ENCODE data around the gene SIL1. TPM values are rescaled to one million over a fixed set of nuclear protein-coding genes. Genes with fewer than 3 reads are reported as not detected.
A peak's percentile ranks its signal among the peaks of the same experiment; 100 is the strongest.

SIL1 gene
- total and polyA plus RNA-seq, 9 of the 15 experiments (the other 6 are each of a cell fraction or from before 2014, with no cell fraction given): 1.3 to 30.5 (median 18.1) TPM

DNA sequence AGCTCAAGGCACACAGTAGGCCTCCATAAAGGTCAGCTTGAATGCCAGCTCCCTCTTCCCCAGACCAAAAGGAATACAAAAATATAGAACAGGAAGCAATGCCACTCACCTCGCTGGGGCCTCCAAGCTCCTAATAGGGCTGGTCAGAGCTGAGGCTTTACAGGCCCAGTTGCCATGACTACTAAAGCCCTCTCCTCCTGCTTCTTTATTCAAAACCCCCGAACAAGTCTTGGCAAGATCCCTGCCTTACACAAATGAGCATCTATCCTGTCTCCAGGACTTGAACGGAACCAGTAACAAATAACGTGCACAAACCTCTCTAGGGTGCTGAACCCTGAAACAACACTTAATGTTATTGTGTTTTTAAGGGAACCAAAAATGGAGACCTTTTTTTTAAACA is 136.3 kb downstream of the SIL1 start:
- no peak for FAIRE-seq
- no peaks in the 10 kb centered on the region for H4K20me1 ChIP-seq (replicated peaks; ENCODE audit: control insufficient read depth, insufficient read depth, low read length)
- H2AFZ ChIP-seq (ENCODE audit: low read depth, low read length): no peak overlapping the region
- POLR2A ChIA-PET: no interaction called here
- TF ChIP-seq RFX1 (IDR thresholded peaks at IDR 0.05): peak; percentile 72
- no peak for TF ChIP-seq NR2C1 (IDR thresholded peaks at IDR 0.05)
- no peak for TF ChIP-seq NR2C1 (tag; IDR thresholded peaks at IDR 0.05)
- H3K9me3 ChIP-seq (replicated peaks; ENCODE audit: control insufficient read depth, insufficient read depth, low read depth, low read length): no peaks in the 10 kb centered on the region
- H3K4me3 ChIP-seq: no peak overlapping the region
- in situ Hi-C loops (cut with MboI) (no loop called here), intact Hi-C loops (cut with micrococcal nuclease) (no loop called here)
- no peak overlapping the region for H3K27ac ChIP-seq (ENCODE audit: extremely low read depth, low read depth, low read length)
- H3K79me2 ChIP-seq (ENCODE audit: control insufficient read depth, insufficient read depth, low read length): no peaks in the 10 kb centered on the region
- H3K27me3 ChIP-seq (ENCODE audit: control insufficient read depth in 2 of 2, insufficient read depth in 2 of 2, low read length in 2 of 2): no peaks in the 10 kb centered on the region
- no peak for ATAC-seq
- H3K36me3 ChIP-seq (ENCODE audit: control insufficient read depth, insufficient read depth, low read length): no peaks in the 10 kb centered on the region
- 43% methylated on average over 4 of the region's 4 CpGs for WGBS (ENCODE audit: insufficient coverage, low coverage, missing lambda C conversion rate)
- CTCF ChIA-PET (ENCODE audit: low intra/inter-chr PET ratio): interaction anchor here (0.7 kb wide), 1 partner anchor 201 kb away, joined by 3 read pairs; no protein-coding TSS in a partner anchor
- H3K4me2 ChIP-seq (ENCODE audit: insufficient read depth, low read length): no peak overlapping the region
- no peaks in the 10 kb centered on the region for H3K4me1 ChIP-seq (replicated peaks in 1 of 2; ENCODE audit: control insufficient read depth in 2 of 2, insufficient read depth in 2 of 2, low read length in 2 of 2)
- no peaks in the 10 kb centered on the region for H3K9me1 ChIP-seq (ENCODE audit: control insufficient read depth, insufficient read depth, low read length)
- H3K9ac ChIP-seq (ENCODE audit: insufficient read depth in 1 of 2, low read depth in 2 of 2, low read length in 2 of 2): no peak overlapping the region
- no peak for DNase-seq (ENCODE audit: extremely low read depth in 1 of 4, low spot score in 3 of 4)
- no TSS peak for BruUV-seq (replicated peaks)

DNA sequence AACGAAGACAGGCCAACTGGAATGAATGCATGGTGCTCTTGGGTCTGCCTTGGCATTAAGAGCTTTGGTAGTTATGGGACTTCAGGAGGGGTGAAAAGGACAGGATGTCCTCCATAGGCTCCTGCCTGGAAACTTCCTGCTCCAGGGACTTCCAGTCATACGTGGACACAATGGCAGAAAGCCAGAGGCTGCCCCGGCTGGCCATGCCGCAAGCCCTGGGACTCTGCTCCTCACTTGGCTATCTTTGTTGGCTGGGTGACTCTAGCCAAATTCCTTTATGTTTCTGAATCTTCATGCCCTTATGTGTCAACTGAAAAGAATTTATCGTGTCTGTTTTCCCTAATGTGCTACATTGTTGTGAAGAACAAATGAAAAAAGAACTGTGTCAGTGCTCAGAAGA is 136.9 kb downstream of the SIL1 start:
- ChIA-PET CTCF (ENCODE audit: low intra/inter-chr PET ratio) (no interaction called here), POLR2A (no interaction called here)
- Histone ChIP-seq H4K20me1 (replicated peaks; ENCODE audit: control insufficient read depth, insufficient read depth, low read length) (no peaks in the 10 kb centered on the region), H3K36me3 (ENCODE audit: control insufficient read depth, insufficient read depth, low read length) (no peaks in the 10 kb centered on the region), H3K27me3 (ENCODE audit: control insufficient read depth in 2 of 2, insufficient read depth in 2 of 2, low read length in 2 of 2) (no peaks in the 10 kb centered on the region), H2AFZ (ENCODE audit: low read depth, low read length) (no peak overlapping the region), H3K4me1 (replicated peaks in 1 of 2; ENCODE audit: control insufficient read depth in 2 of 2, insufficient read depth in 2 of 2, low read length in 2 of 2) (no peaks in the 10 kb centered on the region), H3K9me3 (replicated peaks; ENCODE audit: control insufficient read depth, insufficient read depth, low read depth, low read length) (no peaks in the 10 kb centered on the region), H3K9ac (ENCODE audit: insufficient read depth in 1 of 2, low read depth in 2 of 2, low read length in 2 of 2) (peak overlapping the region in 1 of 2 experiments; percentile 64; a peak in 1 of 4 replicates), H3K27ac (ENCODE audit: extremely low read depth, low read depth, low read length) (no peak overlapping the region), H3K4me2 (ENCODE audit: insufficient read depth, low read length) (no peak overlapping the region), H3K4me3 (no peak overlapping the region), H3K79me2 (ENCODE audit: control insufficient read depth, insufficient read depth, low read length) (no peaks in the 10 kb centered on the region), H3K9me1 (ENCODE audit: control insufficient read depth, insufficient read depth, low read length) (no peaks in the 10 kb centered on the region)
- ATAC-seq (no peak), DNase-seq (ENCODE audit: extremely low read depth in 1 of 4, low spot score in 3 of 4) (no peak), FAIRE-seq (no peak)
- intact Hi-C loops (cut with micrococcal nuclease): no loop called here
- in situ Hi-C loops (cut with MboI): no loop called here
- 62% methylated on average over 5 of the region's 5 CpGs for WGBS (ENCODE audit: insufficient coverage, low coverage, missing lambda C conversion rate)
- no TSS peak for BruUV-seq (replicated peaks)
- TF ChIP-seq GABPB2 (CRISPR knock-in tag; conservative IDR thresholded peaks at IDR 0.05) (no peak), RBFOX2 (IDR thresholded peaks at IDR 0.05; ENCODE audit: low read depth, low read length) (no peak), CSDE1 (IDR thresholded peaks at IDR 0.05) (no peak), PHB (CRISPR knock-in tag; IDR thresholded peaks at IDR 0.05) (no peak), MIER1 (IDR thresholded peaks at IDR 0.05; ENCODE audit: low read depth) (no peak), JUNB (CRISPR knock-in tag; conservative IDR thresholded peaks at IDR 0.05) (no peak), SIX5 (IDR thresholded peaks at IDR 0.05; ENCODE audit: borderline replicate concordance in 1 of 2, insufficient read depth in 1 of 2, low read depth in 1 of 2, low read length in 2 of 2) (no peak), ZNF57 (CRISPR knock-in tag; IDR thresholded peaks at IDR 0.05) (no peak)
- TF ChIP-seq, protein P1, sequence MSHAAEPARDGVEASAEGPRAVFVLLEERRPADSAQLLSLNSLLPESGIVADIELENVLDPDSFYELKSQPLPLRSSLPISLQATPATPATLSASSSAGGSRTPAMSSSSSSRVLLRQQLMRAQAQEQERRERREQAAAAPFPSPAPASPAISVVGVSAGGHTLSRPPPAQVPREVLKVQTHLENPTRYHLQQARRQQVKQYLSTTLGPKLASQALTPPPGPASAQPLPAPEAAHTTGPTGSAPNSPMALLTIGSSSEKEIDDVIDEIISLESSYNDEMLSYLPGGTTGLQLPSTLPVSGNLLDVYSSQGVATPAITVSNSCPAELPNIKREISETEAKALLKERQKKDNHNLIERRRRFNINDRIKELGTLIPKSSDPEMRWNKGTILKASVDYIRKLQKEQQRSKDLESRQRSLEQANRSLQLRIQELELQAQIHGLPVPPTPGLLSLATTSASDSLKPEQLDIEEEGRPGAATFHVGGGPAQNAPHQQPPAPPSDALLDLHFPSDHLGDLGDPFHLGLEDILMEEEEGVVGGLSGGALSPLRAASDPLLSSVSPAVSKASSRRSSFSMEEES (CRISPR knock-in tag; IDR thresholded peaks at IDR 0.05): no peak
- TF ChIP-seq, protein P2, sequence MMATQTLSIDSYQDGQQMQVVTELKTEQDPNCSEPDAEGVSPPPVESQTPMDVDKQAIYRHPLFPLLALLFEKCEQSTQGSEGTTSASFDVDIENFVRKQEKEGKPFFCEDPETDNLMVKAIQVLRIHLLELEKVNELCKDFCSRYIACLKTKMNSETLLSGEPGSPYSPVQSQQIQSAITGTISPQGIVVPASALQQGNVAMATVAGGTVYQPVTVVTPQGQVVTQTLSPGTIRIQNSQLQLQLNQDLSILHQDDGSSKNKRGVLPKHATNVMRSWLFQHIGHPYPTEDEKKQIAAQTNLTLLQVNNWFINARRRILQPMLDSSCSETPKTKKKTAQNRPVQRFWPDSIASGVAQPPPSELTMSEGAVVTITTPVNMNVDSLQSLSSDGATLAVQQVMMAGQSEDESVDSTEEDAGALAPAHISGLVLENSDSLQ (IDR thresholded peaks at IDR 0.05): no peak
- TF ChIP-seq, protein P3, sequence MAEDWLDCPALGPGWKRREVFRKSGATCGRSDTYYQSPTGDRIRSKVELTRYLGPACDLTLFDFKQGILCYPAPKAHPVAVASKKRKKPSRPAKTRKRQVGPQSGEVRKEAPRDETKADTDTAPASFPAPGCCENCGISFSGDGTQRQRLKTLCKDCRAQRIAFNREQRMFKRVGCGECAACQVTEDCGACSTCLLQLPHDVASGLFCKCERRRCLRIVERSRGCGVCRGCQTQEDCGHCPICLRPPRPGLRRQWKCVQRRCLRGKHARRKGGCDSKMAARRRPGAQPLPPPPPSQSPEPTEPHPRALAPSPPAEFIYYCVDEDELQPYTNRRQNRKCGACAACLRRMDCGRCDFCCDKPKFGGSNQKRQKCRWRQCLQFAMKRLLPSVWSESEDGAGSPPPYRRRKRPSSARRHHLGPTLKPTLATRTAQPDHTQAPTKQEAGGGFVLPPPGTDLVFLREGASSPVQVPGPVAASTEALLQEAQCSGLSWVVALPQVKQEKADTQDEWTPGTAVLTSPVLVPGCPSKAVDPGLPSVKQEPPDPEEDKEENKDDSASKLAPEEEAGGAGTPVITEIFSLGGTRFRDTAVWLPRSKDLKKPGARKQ (CRISPR knock-in tag; IDR thresholded peaks at IDR 0.05): no peak
